Measurements from ENCODE around the gene IL27RA. TPM values are rescaled to one million over a fixed set of nuclear protein-coding genes. Genes with fewer than 3 reads are reported as not detected.

Gene IL27RA
- total RNA-seq, 2 experiments from 2014 or later: 46.5 to 48.2 TPM

- Mint-ChIP-seq H3K4me1 (ENCODE audit: low read depth) (peaks cover 65% of the 10 kb centered on the region), H3K4me3 (peak overlapping the region; percentile 67), H3K36me3 (ENCODE audit: low read depth) (peaks cover 11% of the 10 kb centered on the region), H3K27me3 (no peaks in the 10 kb centered on the region), H3K9me3 (no peaks in the 10 kb centered on the region), H3K27ac (peak overlapping the region; percentile 98)
- ChIA-PET POLR2A (interaction anchor here (0.6 to 8.5 kb wide), 4 partner anchors 9 to 70 kb away, joined by 3 to 96 read pairs (median 9); partner anchors contain the start of genes IL27RA and RFX1), CTCF (interaction anchor here (0.8 to 3.2 kb wide), 6 partner anchors 11 to 419 kb away, joined by 3 to 11 read pairs (median 4); partner anchors contain the start of gene IL27RA)
- ATAC-seq (no peak), DNase-seq (no peak)
- intact Hi-C loops (cut with micrococcal nuclease): no loop called here
- TF ChIP-seq, protein P1, sequence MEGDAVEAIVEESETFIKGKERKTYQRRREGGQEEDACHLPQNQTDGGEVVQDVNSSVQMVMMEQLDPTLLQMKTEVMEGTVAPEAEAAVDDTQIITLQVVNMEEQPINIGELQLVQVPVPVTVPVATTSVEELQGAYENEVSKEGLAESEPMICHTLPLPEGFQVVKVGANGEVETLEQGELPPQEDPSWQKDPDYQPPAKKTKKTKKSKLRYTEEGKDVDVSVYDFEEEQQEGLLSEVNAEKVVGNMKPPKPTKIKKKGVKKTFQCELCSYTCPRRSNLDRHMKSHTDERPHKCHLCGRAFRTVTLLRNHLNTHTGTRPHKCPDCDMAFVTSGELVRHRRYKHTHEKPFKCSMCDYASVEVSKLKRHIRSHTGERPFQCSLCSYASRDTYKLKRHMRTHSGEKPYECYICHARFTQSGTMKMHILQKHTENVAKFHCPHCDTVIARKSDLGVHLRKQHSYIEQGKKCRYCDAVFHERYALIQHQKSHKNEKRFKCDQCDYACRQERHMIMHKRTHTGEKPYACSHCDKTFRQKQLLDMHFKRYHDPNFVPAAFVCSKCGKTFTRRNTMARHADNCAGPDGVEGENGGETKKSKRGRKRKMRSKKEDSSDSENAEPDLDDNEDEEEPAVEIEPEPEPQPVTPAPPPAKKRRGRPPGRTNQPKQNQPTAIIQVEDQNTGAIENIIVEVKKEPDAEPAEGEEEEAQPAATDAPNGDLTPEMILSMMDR (IDR thresholded peaks at IDR 0.05): no peak
Observed at GRCh38 chr19:13987101-13987890, 44.3 kb upstream of the IL27RA start.

DNA sequence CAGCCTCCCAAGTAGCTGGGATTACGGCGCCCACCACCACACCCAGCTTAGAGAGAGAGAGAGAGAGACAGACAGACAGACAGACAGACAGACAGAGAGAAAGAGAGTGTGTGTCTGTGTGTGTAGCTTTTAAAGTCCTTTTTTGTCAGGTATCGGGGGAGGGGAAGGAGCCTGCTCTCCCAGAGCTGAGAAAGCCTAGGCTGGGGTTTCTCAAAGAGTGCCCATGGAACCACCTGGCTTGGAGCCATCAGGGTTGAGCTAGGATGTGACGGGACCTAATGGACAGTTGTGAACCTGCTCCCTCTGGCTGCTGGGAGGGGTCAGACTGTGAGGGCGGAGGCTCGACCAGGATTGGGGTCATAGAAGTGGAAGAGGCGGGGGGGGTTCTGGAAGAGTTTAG lies 42.1 kb upstream of the IL27RA start:
- ATAC-seq: no peak
- TF ChIP-seq, protein P1 (IDR thresholded peaks at IDR 0.05): no peak
- ChIA-PET CTCF (interaction anchor here (3.2 kb wide), 1 partner anchor 14 kb away, joined by 11 read pairs; no protein-coding TSS in a partner anchor), POLR2A (interaction anchor here (1.9 to 8.5 kb wide), 2 partner anchors 13 to 42 kb away, joined by 5 to 96 read pairs; partner anchors contain the start of genes IL27RA and RFX1)
- Mint-ChIP-seq H3K27me3 (no peaks in the 10 kb centered on the region), H3K4me3 (no peak overlapping the region), H3K4me1 (ENCODE audit: low read depth) (peaks cover 53% of the 10 kb centered on the region), H3K27ac (peak overlapping the region; percentile 98), H3K9me3 (no peaks in the 10 kb centered on the region), H3K36me3 (ENCODE audit: low read depth) (peaks cover 8% of the 10 kb centered on the region)
- DNase-seq: no peak
- intact Hi-C loops (cut with micrococcal nuclease): no loop called here

- ATAC-seq (no peak), DNase-seq (no peak)
- peaks cover 8% of the 10 kb centered on the region for H3K36me3 Mint-ChIP-seq (ENCODE audit: low read depth)
- intact Hi-C loops (cut with micrococcal nuclease): no loop called here
- H3K27ac Mint-ChIP-seq: peak overlapping the region; percentile 98
- ChIA-PET CTCF (no interaction called here), POLR2A (interaction anchor here (1.9 to 8.5 kb wide), 2 partner anchors 12 to 41 kb away, joined by 5 to 96 read pairs; partner anchors contain the start of genes IL27RA and RFX1)
- TF ChIP-seq, protein P1 (IDR thresholded peaks at IDR 0.05): no peak
- H3K9me3 Mint-ChIP-seq: no peaks in the 10 kb centered on the region
- no peaks in the 10 kb centered on the region for H3K27me3 Mint-ChIP-seq
- H3K4me1 Mint-ChIP-seq (ENCODE audit: low read depth): peaks cover 48% of the 10 kb centered on the region
- no peak overlapping the region for H3K4me3 Mint-ChIP-seq
Observed at GRCh38 chr19:13990085-13990484, 41.5 kb upstream of the IL27RA start.

DNA sequence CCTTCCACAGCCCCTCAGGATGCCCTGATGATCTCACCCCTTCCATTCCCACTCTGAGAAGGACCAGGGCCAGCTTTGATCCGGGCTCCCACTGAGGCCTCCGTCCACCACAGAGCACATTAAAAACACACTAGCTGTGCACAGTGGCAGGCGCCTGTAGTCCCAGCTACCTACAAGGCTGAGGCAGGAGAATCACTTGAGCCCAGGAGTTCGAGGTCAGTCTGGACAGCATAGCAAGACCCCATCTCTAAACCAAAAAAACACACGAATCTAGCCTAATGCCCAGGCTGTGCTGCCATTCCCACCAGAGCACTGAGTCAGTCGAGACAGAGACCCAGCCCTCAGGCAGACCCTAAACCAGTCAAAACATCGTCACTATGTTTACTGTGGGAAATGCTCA lies 39.5 kb upstream of the IL27RA start:
- peaks cover 8% of the 10 kb centered on the region for H3K36me3 Mint-ChIP-seq (ENCODE audit: low read depth)
- H3K27me3 Mint-ChIP-seq: no peaks in the 10 kb centered on the region
- ChIA-PET POLR2A (interaction anchor here (2.1 kb wide), 1 partner anchor 13 kb away, joined by 8 read pairs; the partner anchor contains the start of gene RFX1), CTCF (no interaction called here)
- TF ChIP-seq, protein P1 (IDR thresholded peaks at IDR 0.05): no peak
- no peak overlapping the region for H3K4me3 Mint-ChIP-seq
- H3K4me1 Mint-ChIP-seq (ENCODE audit: low read depth): peaks cover 33% of the 10 kb centered on the region
- ATAC-seq (no peak), DNase-seq (no peak)
- no peak overlapping the region for H3K27ac Mint-ChIP-seq
- intact Hi-C loops (cut with micrococcal nuclease): no loop called here
- no peaks in the 10 kb centered on the region for H3K9me3 Mint-ChIP-seq

Measured in activated CD8-positive, alpha-beta T cell treated with anti-CD3 and anti-CD28 coated beads for 36 hours (primary cell).